Neural progenitor cell (in vitro differentiated cells): Measurements from ENCODE around the gene EPHB1. TPM values are rescaled to one million over a fixed set of nuclear protein-coding genes. Genes with fewer than 3 reads are reported as not detected.

ENCODE experiments used
- DNase-seq: peaks from one replicate; pipeline ENCODE4 v3.0.0-alpha.2; 2016; ENCODE audit warnings: low spot score
- H2AFZ ChIP-seq: fragments of 200-600 bp; sonication (generic); replicated peaks from 2 replicates; pipeline ENCODE4 v1.6.1; 2016; ENCODE audit warnings: antibody characterized with exemption
- H3F3A ChIP-seq: fragments of 200-600 bp; sonication (generic); 2 replicates; pipeline ENCODE4 v1.6.1; 2016; ENCODE audit warnings: antibody characterized with exemption, low read depth
- H3K27ac ChIP-seq: fragments of 200-600 bp; sonication (generic); 2 replicates; pipeline ENCODE4 v1.5.1; 2016; ENCODE audit warnings: mild to moderate bottlenecking
- H3K27me3 ChIP-seq: fragments of 200-600 bp; sonication (generic); 2 replicates; pipeline ENCODE4 v1.6.1; 2016; ENCODE audit warnings: mild to moderate bottlenecking, moderate library complexity
- H3K36me3 ChIP-seq: fragments of 200-600 bp; sonication (generic); 2 replicates; pipeline ENCODE4 v1.5.1; 2016
- H3K4me1 ChIP-seq: fragments of 200-600 bp; sonication (generic); 2 replicates; pipeline ENCODE4 v1.6.1; 2016; ENCODE audit warnings: mixed run types
- H3K4me2 ChIP-seq: fragments of 200-600 bp; sonication (generic); 2 replicates; pipeline ENCODE4 v1.6.1; 2016
- H3K4me3 ChIP-seq: fragments of 200-600 bp; sonication (generic); 2 replicates; pipeline ENCODE4 v1.5.1; 2016
- H3K79me2 ChIP-seq: fragments of 200-600 bp; sonication (generic); 2 replicates; pipeline ENCODE4 v1.6.1; 2016; ENCODE audit warnings: low read depth
- H3K9ac ChIP-seq: fragments of 200-600 bp; sonication (generic); 2 replicates; pipeline ENCODE4 v1.6.1; 2016
- H3K9me3 ChIP-seq: fragments of 200-600 bp; sonication (generic); 2 replicates; pipeline ENCODE4 v1.5.1; 2016; ENCODE audit warnings: low read depth
- H4K20me1 ChIP-seq: fragments of 200-600 bp; sonication (generic); 2 replicates; pipeline ENCODE4 v1.6.1; 2016; ENCODE audit warnings: low read depth
- H3K27ac Mint-ChIP-seq: 3 replicates; pipeline ENCODE4 v1.8.0; 2021; ENCODE audit warnings: mixed read lengths
- H3K27me3 Mint-ChIP-seq: 2 replicates; pipeline ENCODE4 v1.8.0; 2022; ENCODE audit warnings: low read depth, mild to moderate bottlenecking, inconsistent platforms, moderate library complexity, mixed read lengths; ENCODE audit not compliant: insufficient read depth
- H3K36me3 Mint-ChIP-seq: 3 replicates; pipeline ENCODE4 v1.8.0; 2021; ENCODE audit warnings: mixed read lengths
- H3K4me1 Mint-ChIP-seq: 3 replicates; pipeline ENCODE4 v1.8.0; 2021; ENCODE audit warnings: mixed read lengths
- H3K4me3 Mint-ChIP-seq: 3 replicates; pipeline ENCODE4 v1.8.0; 2021; ENCODE audit warnings: mild to moderate bottlenecking, moderate library complexity, mixed read lengths
- H3K9me3 Mint-ChIP-seq: 3 replicates; pipeline ENCODE4 v1.8.0; 2020; ENCODE audit warnings: mixed read lengths
- CTCF ChIP-seq: fragments of 200-600 bp; sonication (generic); IDR thresholded peaks from 2 replicates; pipeline ENCODE4 v1.5.1; 2017; ENCODE audit warnings: antibody characterized with exemption, mild to moderate bottlenecking
- EZH2 ChIP-seq: fragments of 200-600 bp; sonication (generic); IDR thresholded peaks from 2 replicates; pipeline ENCODE4 v1.6.1; 2017; ENCODE audit warnings: antibody characterized with exemption, mild to moderate bottlenecking, moderate library complexity
- EZH2phosphoT487 ChIP-seq: fragments of 200-600 bp; sonication (generic); IDR thresholded peaks from 2 replicates; pipeline ENCODE4 v1.6.1; 2017; ENCODE audit warnings: antibody characterized with exemption
- total RNA-seq: library from RNA; depleted of rRNA; stranded (reverse); fragments of >200 nt; gene quantifications from 2 replicates; pipeline ENCODE4 v1.2.3, GENCODE V29; 2015; ENCODE audit warnings: low replicate concordance

The EPHB1 gene
- total RNA-seq, 1 donor from 2014 or later, result 9.1 TPM

GRCh38 chr3:135199137-135199536 is 404.1 kb downstream of the EPHB1 start:
- H4K20me1 ChIP-seq, result no peaks in the 10 kb centered on the region
- DNase-seq, result no peak
- H3K4me2 ChIP-seq, result no peak overlapping the region
- H3K36me3 Mint-ChIP-seq, result peaks cover 6% of the 10 kb centered on the region
- H3K27me3 ChIP-seq, result no peaks in the 10 kb centered on the region
- no peaks in the 10 kb centered on the region for H3K9me3 ChIP-seq
- no peaks in the 10 kb centered on the region for H3K4me1 ChIP-seq
- H3K9ac ChIP-seq, result no peak overlapping the region
- no peaks in the 10 kb centered on the region for H3K79me2 ChIP-seq
- no peaks in the 10 kb centered on the region for H3K36me3 ChIP-seq
- no peak overlapping the region for H3K27ac Mint-ChIP-seq
- peaks cover 4% of the 10 kb centered on the region for H3K27me3 Mint-ChIP-seq
- H3K4me3 ChIP-seq, result no peak overlapping the region
- H2AFZ ChIP-seq, result no peak overlapping the region
- no peaks in the 10 kb centered on the region for H3F3A ChIP-seq
- H3K4me3 Mint-ChIP-seq, result no peak overlapping the region
- TF ChIP-seq EZH2, result no peak
- TF ChIP-seq EZH2phosphoT487, result no peak
- TF ChIP-seq CTCF, result no peak
- H3K9me3 Mint-ChIP-seq, result no peaks in the 10 kb centered on the region
- H3K4me1 Mint-ChIP-seq, result no peaks in the 10 kb centered on the region
- H3K27ac ChIP-seq, result no peak overlapping the region

GRCh38 chr3:135203026-135203425 is 408.0 kb downstream of the EPHB1 start:
- no peaks in the 10 kb centered on the region for H3K4me1 Mint-ChIP-seq
- TF ChIP-seq EZH2phosphoT487 (no peak), EZH2 (no peak), CTCF (no peak)
- no peak overlapping the region for H2AFZ ChIP-seq
- no peak overlapping the region for H3K4me2 ChIP-seq
- H3F3A ChIP-seq, result no peaks in the 10 kb centered on the region
- H3K36me3 ChIP-seq, result no peaks in the 10 kb centered on the region
- no peaks in the 10 kb centered on the region for H3K9me3 ChIP-seq
- H3K9ac ChIP-seq, result no peak overlapping the region
- H3K4me1 ChIP-seq, result no peaks in the 10 kb centered on the region
- H3K27ac Mint-ChIP-seq, result no peak overlapping the region
- H3K79me2 ChIP-seq, result no peaks in the 10 kb centered on the region
- no peak overlapping the region for H3K27ac ChIP-seq
- H4K20me1 ChIP-seq, result no peaks in the 10 kb centered on the region
- H3K4me3 Mint-ChIP-seq, result no peak overlapping the region
- no peaks in the 10 kb centered on the region for H3K9me3 Mint-ChIP-seq
- H3K36me3 Mint-ChIP-seq, result peaks cover 6% of the 10 kb centered on the region
- peaks cover 3% of the 10 kb centered on the region for H3K27me3 Mint-ChIP-seq
- no peak overlapping the region for H3K4me3 ChIP-seq
- no peaks in the 10 kb centered on the region for H3K27me3 ChIP-seq
- no peak for DNase-seq

GRCh38 chr3:135213213-135213612 is 418.2 kb downstream of the EPHB1 start:
- Mint-ChIP-seq H3K4me1 (peaks cover 17% of the 10 kb centered on the region), H3K27me3 (no peaks in the 10 kb centered on the region), H3K36me3 (no peaks in the 10 kb centered on the region), H3K4me3 (no peak overlapping the region), H3K27ac (no peak overlapping the region), H3K9me3 (no peaks in the 10 kb centered on the region)
- Histone ChIP-seq H3K36me3 (no peaks in the 10 kb centered on the region), H3K9me3 (no peaks in the 10 kb centered on the region), H3K79me2 (no peaks in the 10 kb centered on the region), H3F3A (no peaks in the 10 kb centered on the region), H3K4me3 (no peak overlapping the region), H3K27me3 (no peaks in the 10 kb centered on the region), H2AFZ (no peak overlapping the region), H3K9ac (no peak overlapping the region), H4K20me1 (no peaks in the 10 kb centered on the region), H3K27ac (no peak overlapping the region), H3K4me1 (peaks cover 17% of the 10 kb centered on the region), H3K4me2 (peak overlapping the region; percentile 31)
- no peak for DNase-seq
- TF ChIP-seq EZH2phosphoT487 (no peak), EZH2 (no peak), CTCF (no peak)
